WTC11 (cell line): ENCODE measurements around the gene SUSD1. TPM values are rescaled to one million over a fixed set of nuclear protein-coding genes. Genes with fewer than 3 reads are reported as not detected.

Experiments
- ATAC-seq: fragments of 200-7000 bp; cut with Tn5 transposase; 2 replicates; pipeline ENCODE4 v1.10.0; 2021; ENCODE audit warnings: mild to moderate bottlenecking, moderate library complexity
- CTCF ChIA-PET: fragments of 300-600 bp; sonication (Branson Sonifier 250); formaldehyde crosslinking; loops from one replicate; lab custom pipeline; 2021; ENCODE audit warnings: antibody characterized with exemption; lab: Charles Lee
- POLR2A ChIA-PET: fragments of 350-600 bp; sonication (Branson Sonifier 250); formaldehyde crosslinking; loops from one replicate; lab custom pipeline; 2021; ENCODE audit warnings: antibody characterized with exemption; lab: Charles Lee
- DNase-seq: peaks from one replicate; pipeline ENCODE4 v3.0.0; 2021; ENCODE audit warnings: low spot score
- H3K27ac Mint-ChIP-seq: 2 replicates; pipeline ENCODE4 v1.8.0; 2021; ENCODE audit warnings: mixed read lengths
- H3K27me3 Mint-ChIP-seq: 2 replicates; pipeline ENCODE4 v1.8.0; 2021; ENCODE audit warnings: low read depth, mild to moderate bottlenecking, moderate library complexity, mixed read lengths
- H3K36me3 Mint-ChIP-seq: 2 replicates; pipeline ENCODE4 v1.8.0; 2021; ENCODE audit warnings: mixed read lengths
- H3K4me1 Mint-ChIP-seq: 2 replicates; pipeline ENCODE4 v1.8.0; 2022; ENCODE audit warnings: mixed read lengths
- H3K4me3 Mint-ChIP-seq: 2 replicates; pipeline ENCODE4 v1.8.0; 2021; ENCODE audit warnings: mild to moderate bottlenecking, moderate library complexity, mixed read lengths
- H3K9me3 Mint-ChIP-seq: 2 replicates; pipeline ENCODE4 v1.8.0; 2021; ENCODE audit warnings: mixed read lengths
- CREM ChIP-seq: sonication (generic); formaldehyde crosslinking; IDR thresholded peaks from 2 replicates; pipeline ENCODE4 v1.8.1; 2022; ENCODE audit warnings: mild to moderate bottlenecking, missing genetic modification reagents, moderate library complexity
- ETV6 ChIP-seq: sonication (generic); formaldehyde crosslinking; IDR thresholded peaks from 2 replicates; pipeline ENCODE4 v1.8.1; 2022; ENCODE audit warnings: mild to moderate bottlenecking, missing genetic modification reagents
- JUN ChIP-seq: sonication (generic); formaldehyde crosslinking; IDR thresholded peaks from 2 replicates; pipeline ENCODE4 v1.8.0; 2023; ENCODE audit warnings: mild to moderate bottlenecking, missing genetic modification reagents
- NFATC4 ChIP-seq: fragments of 250-450 bp; sonication (Bioruptor Pico); IDR thresholded peaks from 2 replicates; pipeline ENCODE4 v1.9.0; 2021; ENCODE audit warnings: mild to moderate bottlenecking
- NR1H2 ChIP-seq: sonication (generic); formaldehyde crosslinking; IDR thresholded peaks from 2 replicates; pipeline ENCODE4 v1.9.0; 2021; ENCODE audit warnings: mild to moderate bottlenecking, moderate library complexity, missing genetic modification reagents
- PRRX2 ChIP-seq: fragments of 250-450 bp; sonication (Bioruptor Pico); IDR thresholded peaks from 2 replicates; pipeline ENCODE4 v1.8.0; 2021; ENCODE audit warnings: mild to moderate bottlenecking
- SMAD3 ChIP-seq: sonication (generic); formaldehyde crosslinking; IDR thresholded peaks from 2 replicates; pipeline ENCODE4 v1.8.0; 2022; ENCODE audit warnings: missing genetic modification reagents, mild to moderate bottlenecking, borderline replicate concordance
- ZNF219 ChIP-seq: sonication (generic); formaldehyde crosslinking; IDR thresholded peaks from 2 replicates; pipeline ENCODE4 v1.8.0; 2023; ENCODE audit warnings: missing genetic modification reagents, mild to moderate bottlenecking, borderline replicate concordance
- ZNF396 ChIP-seq: fragments of 250-450 bp; sonication (Bioruptor Pico); IDR thresholded peaks from 2 replicates; pipeline ENCODE4 v1.8.0; 2021; ENCODE audit warnings: mild to moderate bottlenecking, moderate library complexity, borderline replicate concordance
- ZNF416 ChIP-seq: fragments of 250-450 bp; sonication (Bioruptor Pico); IDR thresholded peaks from 2 replicates; pipeline ENCODE4 v1.9.0; 2021; ENCODE audit warnings: mild to moderate bottlenecking, inconsistent platforms
- total RNA-seq: library from RNA; stranded (reverse); gene quantifications from 3 replicates; pipeline ENCODE4 v1.2.3, GENCODE V29; 2021
- TF ChIP-seq, protein P1 (sequence below): sonication (generic); formaldehyde crosslinking; IDR thresholded peaks from 2 replicates; pipeline ENCODE4 v1.8.1; 2023; ENCODE audit warnings: mild to moderate bottlenecking, missing genetic modification reagents, borderline replicate concordance
- TF ChIP-seq, protein P2 (sequence below): sonication (generic); formaldehyde crosslinking; IDR thresholded peaks from 2 replicates; pipeline ENCODE4 v1.8.0; 2022; ENCODE audit warnings: mild to moderate bottlenecking, missing genetic modification reagents
- TF ChIP-seq, protein P3 (sequence below): sonication (generic); formaldehyde crosslinking; IDR thresholded peaks from 2 replicates; pipeline ENCODE4 v1.8.0; 2022; ENCODE audit warnings: mild to moderate bottlenecking, missing genetic modification reagents
- TF ChIP-seq, protein P4 (sequence below): sonication (generic); formaldehyde crosslinking; conservative IDR thresholded peaks from 2 replicates; pipeline ENCODE4 v1.8.1; 2022; ENCODE audit warnings: mild to moderate bottlenecking, missing genetic modification reagents
- TF ChIP-seq, protein P5 (sequence below): sonication (generic); formaldehyde crosslinking; IDR thresholded peaks from 2 replicates; pipeline ENCODE4 v1.8.0; 2023; ENCODE audit warnings: mild to moderate bottlenecking, missing genetic modification reagents
- TF ChIP-seq, protein P6 (sequence below): sonication (generic); formaldehyde crosslinking; conservative IDR thresholded peaks from 2 replicates; pipeline ENCODE4 v1.8.1; 2023; ENCODE audit warnings: mild to moderate bottlenecking, low read depth, missing genetic modification reagents, moderate library complexity
- TF ChIP-seq, protein P7 (sequence below): sonication (generic); formaldehyde crosslinking; IDR thresholded peaks from 2 replicates; pipeline ENCODE4 v1.8.1; 2023; ENCODE audit warnings: mild to moderate bottlenecking, missing genetic modification reagents
- TF ChIP-seq, protein P8 (sequence below): sonication (generic); formaldehyde crosslinking; IDR thresholded peaks from 2 replicates; pipeline ENCODE4 v1.8.1; 2023; ENCODE audit warnings: mild to moderate bottlenecking, missing genetic modification reagents, moderate library complexity
- TF ChIP-seq, protein P9 (sequence below): fragments of 200-600 bp; IDR thresholded peaks from 2 replicates; pipeline ENCODE4 v1.8.0; 2022; ENCODE audit warnings: antibody characterized with exemption

Gene SUSD1
- total RNA-seq, 1 experiment from 2014 or later, result 5.1 TPM

DNA sequence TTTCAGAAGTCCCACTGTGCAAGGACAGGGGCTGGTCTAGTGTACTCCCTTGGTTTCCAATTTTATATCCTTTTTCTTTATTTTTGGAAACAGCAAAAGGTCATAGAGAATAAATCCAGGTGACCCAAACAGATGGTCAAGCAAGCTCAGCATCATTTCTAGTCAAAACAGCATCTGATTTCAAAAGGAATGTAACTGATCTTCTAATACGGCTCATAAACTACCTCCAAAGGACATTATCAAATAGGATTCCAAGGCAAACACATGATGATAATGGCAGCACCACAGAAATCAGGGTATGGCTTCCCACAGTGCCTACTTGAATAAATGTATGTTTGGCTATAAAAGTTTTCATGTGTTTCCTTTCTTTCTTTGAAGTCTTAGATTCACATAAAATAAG, 57.1 kb downstream of the SUSD1 start:
- no peak overlapping the region for H3K27ac Mint-ChIP-seq
- no peaks in the 10 kb centered on the region for H3K9me3 Mint-ChIP-seq
- peaks cover 22% of the 10 kb centered on the region for H3K4me1 Mint-ChIP-seq
- POLR2A ChIA-PET, result no interaction called here
- DNase-seq (no peak), ATAC-seq (no peak)
- TF ChIP-seq ZNF396 (CRISPR knock-in tag), result no peak
- TF ChIP-seq ETV6 (CRISPR knock-in tag), result no peak
- TF ChIP-seq, protein P1, sequence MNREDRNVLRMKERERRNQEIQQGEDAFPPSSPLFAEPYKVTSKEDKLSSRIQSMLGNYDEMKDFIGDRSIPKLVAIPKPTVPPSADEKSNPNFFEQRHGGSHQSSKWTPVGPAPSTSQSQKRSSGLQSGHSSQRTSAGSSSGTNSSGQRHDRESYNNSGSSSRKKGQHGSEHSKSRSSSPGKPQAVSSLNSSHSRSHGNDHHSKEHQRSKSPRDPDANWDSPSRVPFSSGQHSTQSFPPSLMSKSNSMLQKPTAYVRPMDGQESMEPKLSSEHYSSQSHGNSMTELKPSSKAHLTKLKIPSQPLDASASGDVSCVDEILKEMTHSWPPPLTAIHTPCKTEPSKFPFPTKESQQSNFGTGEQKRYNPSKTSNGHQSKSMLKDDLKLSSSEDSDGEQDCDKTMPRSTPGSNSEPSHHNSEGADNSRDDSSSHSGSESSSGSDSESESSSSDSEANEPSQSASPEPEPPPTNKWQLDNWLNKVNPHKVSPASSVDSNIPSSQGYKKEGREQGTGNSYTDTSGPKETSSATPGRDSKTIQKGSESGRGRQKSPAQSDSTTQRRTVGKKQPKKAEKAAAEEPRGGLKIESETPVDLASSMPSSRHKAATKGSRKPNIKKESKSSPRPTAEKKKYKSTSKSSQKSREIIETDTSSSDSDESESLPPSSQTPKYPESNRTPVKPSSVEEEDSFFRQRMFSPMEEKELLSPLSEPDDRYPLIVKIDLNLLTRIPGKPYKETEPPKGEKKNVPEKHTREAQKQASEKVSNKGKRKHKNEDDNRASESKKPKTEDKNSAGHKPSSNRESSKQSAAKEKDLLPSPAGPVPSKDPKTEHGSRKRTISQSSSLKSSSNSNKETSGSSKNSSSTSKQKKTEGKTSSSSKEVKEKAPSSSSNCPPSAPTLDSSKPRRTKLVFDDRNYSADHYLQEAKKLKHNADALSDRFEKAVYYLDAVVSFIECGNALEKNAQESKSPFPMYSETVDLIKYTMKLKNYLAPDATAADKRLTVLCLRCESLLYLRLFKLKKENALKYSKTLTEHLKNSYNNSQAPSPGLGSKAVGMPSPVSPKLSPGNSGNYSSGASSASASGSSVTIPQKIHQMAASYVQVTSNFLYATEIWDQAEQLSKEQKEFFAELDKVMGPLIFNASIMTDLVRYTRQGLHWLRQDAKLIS (CRISPR knock-in tag), result no peak
- TF ChIP-seq ZNF416 (CRISPR knock-in tag), result no peak
- TF ChIP-seq PRRX2, result no peak
- H3K36me3 Mint-ChIP-seq, result no peaks in the 10 kb centered on the region
- CTCF ChIA-PET, result no interaction called here
- H3K27me3 Mint-ChIP-seq, result no peaks in the 10 kb centered on the region
- no peak overlapping the region for H3K4me3 Mint-ChIP-seq

DNA sequence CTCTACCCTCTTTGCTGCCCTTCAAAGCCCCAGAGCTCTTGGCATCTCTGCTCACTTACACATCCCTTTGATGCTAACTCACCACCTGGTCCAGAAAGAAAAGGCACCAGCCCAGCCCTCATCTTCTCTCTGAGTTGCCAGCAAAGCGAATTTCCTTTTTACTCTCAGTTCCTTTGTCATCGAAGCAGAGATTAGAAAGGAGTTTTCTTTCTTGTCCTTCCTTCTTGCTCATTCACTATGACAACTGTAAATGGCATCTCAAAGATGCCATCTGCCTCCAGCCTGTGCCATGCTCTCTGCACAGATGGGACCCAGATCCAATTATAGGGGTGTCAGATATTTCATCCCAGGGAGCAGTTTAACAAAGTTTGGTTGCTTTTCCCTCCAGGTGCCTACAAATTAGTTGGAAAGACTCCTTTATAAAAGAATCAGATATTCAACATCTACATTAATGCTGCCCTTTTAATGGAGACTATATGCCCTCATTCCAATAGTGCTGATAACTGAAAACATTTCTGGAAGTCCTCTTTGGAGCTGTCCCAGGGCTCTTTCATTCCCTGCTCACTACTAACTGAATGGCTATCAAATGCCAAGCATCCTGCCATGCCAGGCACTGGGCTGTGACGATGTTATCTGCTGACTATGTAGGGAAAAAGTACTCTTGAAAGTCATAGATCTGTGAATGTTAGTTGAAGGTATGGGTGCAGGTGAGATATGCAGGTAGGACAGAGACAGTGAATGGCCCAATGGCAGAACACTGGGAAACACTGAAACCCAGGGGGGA, 58.9 kb downstream of the SUSD1 start:
- peaks cover 24% of the 10 kb centered on the region for H3K4me1 Mint-ChIP-seq
- H3K27me3 Mint-ChIP-seq, result no peaks in the 10 kb centered on the region
- no peak for DNase-seq
- CTCF ChIA-PET, result no interaction called here
- H3K9me3 Mint-ChIP-seq, result no peaks in the 10 kb centered on the region
- POLR2A ChIA-PET, result no interaction called here
- no peaks in the 10 kb centered on the region for H3K36me3 Mint-ChIP-seq
- H3K27ac Mint-ChIP-seq, result no peak overlapping the region
- no peak for ATAC-seq
- H3K4me3 Mint-ChIP-seq, result no peak overlapping the region
- TF ChIP-seq CREM (CRISPR knock-in tag) (no peak), JUN (no peak), NFATC4 (CRISPR knock-in tag) (no peak), SMAD3 (CRISPR knock-in tag) (no peak), ZNF219 (CRISPR knock-in tag) (no peak), NR1H2 (CRISPR knock-in tag) (no peak)
- TF ChIP-seq, protein P2, sequence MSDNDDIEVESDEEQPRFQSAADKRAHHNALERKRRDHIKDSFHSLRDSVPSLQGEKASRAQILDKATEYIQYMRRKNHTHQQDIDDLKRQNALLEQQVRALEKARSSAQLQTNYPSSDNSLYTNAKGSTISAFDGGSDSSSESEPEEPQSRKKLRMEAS (CRISPR knock-in tag), result no peak
- TF ChIP-seq, protein P3, sequence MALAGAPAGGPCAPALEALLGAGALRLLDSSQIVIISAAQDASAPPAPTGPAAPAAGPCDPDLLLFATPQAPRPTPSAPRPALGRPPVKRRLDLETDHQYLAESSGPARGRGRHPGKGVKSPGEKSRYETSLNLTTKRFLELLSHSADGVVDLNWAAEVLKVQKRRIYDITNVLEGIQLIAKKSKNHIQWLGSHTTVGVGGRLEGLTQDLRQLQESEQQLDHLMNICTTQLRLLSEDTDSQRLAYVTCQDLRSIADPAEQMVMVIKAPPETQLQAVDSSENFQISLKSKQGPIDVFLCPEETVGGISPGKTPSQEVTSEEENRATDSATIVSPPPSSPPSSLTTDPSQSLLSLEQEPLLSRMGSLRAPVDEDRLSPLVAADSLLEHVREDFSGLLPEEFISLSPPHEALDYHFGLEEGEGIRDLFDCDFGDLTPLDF (CRISPR knock-in tag), result no peak
- TF ChIP-seq, protein P4, sequence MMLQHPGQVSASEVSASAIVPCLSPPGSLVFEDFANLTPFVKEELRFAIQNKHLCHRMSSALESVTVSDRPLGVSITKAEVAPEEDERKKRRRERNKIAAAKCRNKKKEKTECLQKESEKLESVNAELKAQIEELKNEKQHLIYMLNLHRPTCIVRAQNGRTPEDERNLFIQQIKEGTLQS (CRISPR knock-in tag), result no peak
- TF ChIP-seq, protein P5, sequence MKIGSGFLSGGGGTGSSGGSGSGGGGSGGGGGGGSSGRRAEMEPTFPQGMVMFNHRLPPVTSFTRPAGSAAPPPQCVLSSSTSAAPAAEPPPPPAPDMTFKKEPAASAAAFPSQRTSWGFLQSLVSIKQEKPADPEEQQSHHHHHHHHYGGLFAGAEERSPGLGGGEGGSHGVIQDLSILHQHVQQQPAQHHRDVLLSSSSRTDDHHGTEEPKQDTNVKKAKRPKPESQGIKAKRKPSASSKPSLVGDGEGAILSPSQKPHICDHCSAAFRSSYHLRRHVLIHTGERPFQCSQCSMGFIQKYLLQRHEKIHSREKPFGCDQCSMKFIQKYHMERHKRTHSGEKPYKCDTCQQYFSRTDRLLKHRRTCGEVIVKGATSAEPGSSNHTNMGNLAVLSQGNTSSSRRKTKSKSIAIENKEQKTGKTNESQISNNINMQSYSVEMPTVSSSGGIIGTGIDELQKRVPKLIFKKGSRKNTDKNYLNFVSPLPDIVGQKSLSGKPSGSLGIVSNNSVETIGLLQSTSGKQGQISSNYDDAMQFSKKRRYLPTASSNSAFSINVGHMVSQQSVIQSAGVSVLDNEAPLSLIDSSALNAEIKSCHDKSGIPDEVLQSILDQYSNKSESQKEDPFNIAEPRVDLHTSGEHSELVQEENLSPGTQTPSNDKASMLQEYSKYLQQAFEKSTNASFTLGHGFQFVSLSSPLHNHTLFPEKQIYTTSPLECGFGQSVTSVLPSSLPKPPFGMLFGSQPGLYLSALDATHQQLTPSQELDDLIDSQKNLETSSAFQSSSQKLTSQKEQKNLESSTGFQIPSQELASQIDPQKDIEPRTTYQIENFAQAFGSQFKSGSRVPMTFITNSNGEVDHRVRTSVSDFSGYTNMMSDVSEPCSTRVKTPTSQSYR (CRISPR knock-in tag), result no peak
- TF ChIP-seq, protein P6, sequence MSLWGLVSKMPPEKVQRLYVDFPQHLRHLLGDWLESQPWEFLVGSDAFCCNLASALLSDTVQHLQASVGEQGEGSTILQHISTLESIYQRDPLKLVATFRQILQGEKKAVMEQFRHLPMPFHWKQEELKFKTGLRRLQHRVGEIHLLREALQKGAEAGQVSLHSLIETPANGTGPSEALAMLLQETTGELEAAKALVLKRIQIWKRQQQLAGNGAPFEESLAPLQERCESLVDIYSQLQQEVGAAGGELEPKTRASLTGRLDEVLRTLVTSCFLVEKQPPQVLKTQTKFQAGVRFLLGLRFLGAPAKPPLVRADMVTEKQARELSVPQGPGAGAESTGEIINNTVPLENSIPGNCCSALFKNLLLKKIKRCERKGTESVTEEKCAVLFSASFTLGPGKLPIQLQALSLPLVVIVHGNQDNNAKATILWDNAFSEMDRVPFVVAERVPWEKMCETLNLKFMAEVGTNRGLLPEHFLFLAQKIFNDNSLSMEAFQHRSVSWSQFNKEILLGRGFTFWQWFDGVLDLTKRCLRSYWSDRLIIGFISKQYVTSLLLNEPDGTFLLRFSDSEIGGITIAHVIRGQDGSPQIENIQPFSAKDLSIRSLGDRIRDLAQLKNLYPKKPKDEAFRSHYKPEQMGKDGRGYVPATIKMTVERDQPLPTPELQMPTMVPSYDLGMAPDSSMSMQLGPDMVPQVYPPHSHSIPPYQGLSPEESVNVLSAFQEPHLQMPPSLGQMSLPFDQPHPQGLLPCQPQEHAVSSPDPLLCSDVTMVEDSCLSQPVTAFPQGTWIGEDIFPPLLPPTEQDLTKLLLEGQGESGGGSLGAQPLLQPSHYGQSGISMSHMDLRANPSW, result no peak
- TF ChIP-seq, protein P7, sequence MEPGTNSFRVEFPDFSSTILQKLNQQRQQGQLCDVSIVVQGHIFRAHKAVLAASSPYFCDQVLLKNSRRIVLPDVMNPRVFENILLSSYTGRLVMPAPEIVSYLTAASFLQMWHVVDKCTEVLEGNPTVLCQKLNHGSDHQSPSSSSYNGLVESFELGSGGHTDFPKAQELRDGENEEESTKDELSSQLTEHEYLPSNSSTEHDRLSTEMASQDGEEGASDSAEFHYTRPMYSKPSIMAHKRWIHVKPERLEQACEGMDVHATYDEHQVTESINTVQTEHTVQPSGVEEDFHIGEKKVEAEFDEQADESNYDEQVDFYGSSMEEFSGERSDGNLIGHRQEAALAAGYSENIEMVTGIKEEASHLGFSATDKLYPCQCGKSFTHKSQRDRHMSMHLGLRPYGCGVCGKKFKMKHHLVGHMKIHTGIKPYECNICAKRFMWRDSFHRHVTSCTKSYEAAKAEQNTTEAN, result no peak
- TF ChIP-seq, protein P8, sequence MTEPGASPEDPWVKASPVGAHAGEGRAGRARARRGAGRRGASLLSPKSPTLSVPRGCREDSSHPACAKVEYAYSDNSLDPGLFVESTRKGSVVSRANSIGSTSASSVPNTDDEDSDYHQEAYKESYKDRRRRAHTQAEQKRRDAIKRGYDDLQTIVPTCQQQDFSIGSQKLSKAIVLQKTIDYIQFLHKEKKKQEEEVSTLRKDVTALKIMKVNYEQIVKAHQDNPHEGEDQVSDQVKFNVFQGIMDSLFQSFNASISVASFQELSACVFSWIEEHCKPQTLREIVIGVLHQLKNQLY (CRISPR knock-in tag), result no peak
- TF ChIP-seq, protein P9, sequence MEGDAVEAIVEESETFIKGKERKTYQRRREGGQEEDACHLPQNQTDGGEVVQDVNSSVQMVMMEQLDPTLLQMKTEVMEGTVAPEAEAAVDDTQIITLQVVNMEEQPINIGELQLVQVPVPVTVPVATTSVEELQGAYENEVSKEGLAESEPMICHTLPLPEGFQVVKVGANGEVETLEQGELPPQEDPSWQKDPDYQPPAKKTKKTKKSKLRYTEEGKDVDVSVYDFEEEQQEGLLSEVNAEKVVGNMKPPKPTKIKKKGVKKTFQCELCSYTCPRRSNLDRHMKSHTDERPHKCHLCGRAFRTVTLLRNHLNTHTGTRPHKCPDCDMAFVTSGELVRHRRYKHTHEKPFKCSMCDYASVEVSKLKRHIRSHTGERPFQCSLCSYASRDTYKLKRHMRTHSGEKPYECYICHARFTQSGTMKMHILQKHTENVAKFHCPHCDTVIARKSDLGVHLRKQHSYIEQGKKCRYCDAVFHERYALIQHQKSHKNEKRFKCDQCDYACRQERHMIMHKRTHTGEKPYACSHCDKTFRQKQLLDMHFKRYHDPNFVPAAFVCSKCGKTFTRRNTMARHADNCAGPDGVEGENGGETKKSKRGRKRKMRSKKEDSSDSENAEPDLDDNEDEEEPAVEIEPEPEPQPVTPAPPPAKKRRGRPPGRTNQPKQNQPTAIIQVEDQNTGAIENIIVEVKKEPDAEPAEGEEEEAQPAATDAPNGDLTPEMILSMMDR, result no peak
